Measurements from ENCODE around the gene CTCFL.
A peak's percentile ranks its signal among the peaks of the same experiment; 100 is the strongest.
"Not testable (repeated sequence)": the region's sequence is repeated elsewhere in the genome, so short reads cannot be mapped to it uniquely, and the experiment has no call there.

Gene CTCFL

GRCh38 chr20:57504411-57504810 lies 20.5 kb downstream of the CTCFL start:
- no peak for DNase-seq

GRCh38 chr20:57503035-57503658 lies 21.8 kb downstream of the CTCFL start:
- peak; percentile 87 for DNase-seq

- no peak for DNase-seq
Measured at GRCh38 chr20:57502336-57502700, 22.6 kb downstream of the CTCFL start.

GRCh38 chr20:57501461-57502335 lies 23.2 kb downstream of the CTCFL start:
- DNase-seq: no peak

- no peak for DNase-seq
Measured at GRCh38 chr20:57500962-57501361, 24.0 kb downstream of the CTCFL start.

- no peak for DNase-seq
Measured at GRCh38 chr20:57500235-57500634, 24.7 kb downstream of the CTCFL start.

- no peak for DNase-seq
Measured at GRCh38 chr20:57499676-57500075, 25.3 kb downstream of the CTCFL start.

- DNase-seq: peak; percentile 73
Measured at GRCh38 chr20:57498425-57499400, 26.2 kb downstream of the CTCFL start.

- DNase-seq: no peak
Measured at GRCh38 chr20:57496592-57496991, 28.3 kb downstream of the CTCFL start.

- no peak for DNase-seq
Measured at GRCh38 chr20:57495978-57496377, 29.0 kb downstream of the CTCFL start.

- DNase-seq: no peak
Measured at GRCh38 chr20:57493091-57493615, 31.8 kb downstream of the CTCFL start.

- DNase-seq: no peak
Measured at GRCh38 chr20:57491373-57491772, 33.6 kb downstream of the CTCFL start.

GRCh38 chr20:57488277-57488676 lies 36.7 kb downstream of the CTCFL start:
- DNase-seq: not testable (repeated sequence)

GRCh38 chr20:57485770-57486169 lies 39.2 kb downstream of the CTCFL start:
- DNase-seq: no peak

GRCh38 chr20:57484772-57485171 lies 40.2 kb downstream of the CTCFL start:
- DNase-seq: no peak

- DNase-seq: no peak
Measured at GRCh38 chr20:57483287-57484050, 41.5 kb downstream of the CTCFL start.

- no peak for DNase-seq
Measured at GRCh38 chr20:57482796-57483195, 42.1 kb downstream of the CTCFL start.

- DNase-seq: no peak
Measured at GRCh38 chr20:57482148-57482547, 42.8 kb downstream of the CTCFL start.

GRCh38 chr20:57481281-57481711 lies 43.6 kb downstream of the CTCFL start:
- DNase-seq: no peak

- DNase-seq: peak; percentile 31
Measured at GRCh38 chr20:57480444-57481160, 44.3 kb downstream of the CTCFL start.

GRCh38 chr20:57479196-57479595 lies 45.7 kb downstream of the CTCFL start:
- DNase-seq: no peak

Data from MV-4-11 (cell line).